ENCODE data around the gene KCTD3. TPM values are rescaled to one million over a fixed set of nuclear protein-coding genes. Genes with fewer than 3 reads are reported as not detected.

KCTD3 gene
- total and polyA plus RNA-seq, 11 donors = 11.1 to 22.5 (median 15.4) TPM

DNA sequence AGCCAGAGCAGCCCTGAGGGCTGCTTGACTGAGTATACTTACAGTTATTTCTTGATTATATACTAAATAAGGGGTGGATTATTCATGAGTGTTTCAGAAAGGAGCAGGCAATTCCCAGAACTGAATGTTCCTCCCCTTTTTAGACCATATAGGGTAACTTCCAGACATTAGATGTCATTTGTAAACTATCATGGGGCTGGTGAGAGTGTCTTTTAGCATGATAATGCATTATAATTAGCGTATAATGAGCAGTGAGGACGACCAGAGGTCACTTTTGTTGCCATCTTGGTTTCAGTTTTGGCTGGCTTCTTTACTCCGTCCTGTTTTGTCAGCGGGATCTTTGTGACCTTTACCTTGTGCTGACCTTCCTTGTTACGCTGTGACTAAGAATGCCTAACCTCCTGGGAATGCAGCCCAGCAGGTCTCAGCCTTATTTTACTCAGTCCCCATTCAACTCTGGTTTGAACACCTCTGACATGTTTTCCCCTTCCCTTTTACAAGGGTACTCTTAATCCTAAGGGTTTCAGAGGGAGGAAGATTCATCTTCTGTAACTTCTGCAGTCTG is 16.2 kb downstream of the KCTD3 start:
- TF ChIP-seq CTCF (IDR thresholded peaks at IDR 0.05) = no peak
- TF ChIP-seq POLR2A (IDR thresholded peaks at IDR 0.05) = no peak
- Histone ChIP-seq H3K4me3 (no peak overlapping the region), H3K27ac (peak overlapping the region; percentile 4 to 73 (median 59)), H3K27me3 (no peaks in the 10 kb centered on the region), H3K4me1 (peaks cover 0 to 12% (median 0%) of the 10 kb centered on the region in 12 donors), H3K9me3 (no peaks in the 10 kb centered on the region), H3K36me3 (peaks cover 0 to 81% (median 42%) of the 10 kb centered on the region in 9 donors)
- DNase-seq (no peak), ATAC-seq (peak in 3 of 4 donors; percentile 59 to 88 (median 72))
- intact Hi-C loops (cut with DNase I) = no loop called here
- WGBS, 4 donors = 44 to 58% (median 46%) methylated on average over 5 of the region's 5 CpGs

GRCh38 chr1:215584389-215584788 is 17.3 kb downstream of the KCTD3 start:
- Histone ChIP-seq H3K36me3 (peaks cover 0 to 81% (median 39%) of the 10 kb centered on the region in 9 donors), H3K27me3 (no peaks in the 10 kb centered on the region), H3K4me1 (peaks cover 0 to 12% (median 0%) of the 10 kb centered on the region in 12 donors), H3K4me3 (no peak overlapping the region), H3K27ac (peak overlapping the region in 2 of 12 donors; percentile 59 to 72), H3K9me3 (no peaks in the 10 kb centered on the region)
- no peak for DNase-seq
- ATAC-seq = no peak
- no peak for TF ChIP-seq CTCF (IDR thresholded peaks at IDR 0.05)
- no peak for TF ChIP-seq POLR2A (IDR thresholded peaks at IDR 0.05)
- WGBS, 4 donors = 79 to 95% (median 89%) methylated on average over 1 of the region's 1 CpG
- intact Hi-C loops (cut with DNase I) = no loop called here

DNA sequence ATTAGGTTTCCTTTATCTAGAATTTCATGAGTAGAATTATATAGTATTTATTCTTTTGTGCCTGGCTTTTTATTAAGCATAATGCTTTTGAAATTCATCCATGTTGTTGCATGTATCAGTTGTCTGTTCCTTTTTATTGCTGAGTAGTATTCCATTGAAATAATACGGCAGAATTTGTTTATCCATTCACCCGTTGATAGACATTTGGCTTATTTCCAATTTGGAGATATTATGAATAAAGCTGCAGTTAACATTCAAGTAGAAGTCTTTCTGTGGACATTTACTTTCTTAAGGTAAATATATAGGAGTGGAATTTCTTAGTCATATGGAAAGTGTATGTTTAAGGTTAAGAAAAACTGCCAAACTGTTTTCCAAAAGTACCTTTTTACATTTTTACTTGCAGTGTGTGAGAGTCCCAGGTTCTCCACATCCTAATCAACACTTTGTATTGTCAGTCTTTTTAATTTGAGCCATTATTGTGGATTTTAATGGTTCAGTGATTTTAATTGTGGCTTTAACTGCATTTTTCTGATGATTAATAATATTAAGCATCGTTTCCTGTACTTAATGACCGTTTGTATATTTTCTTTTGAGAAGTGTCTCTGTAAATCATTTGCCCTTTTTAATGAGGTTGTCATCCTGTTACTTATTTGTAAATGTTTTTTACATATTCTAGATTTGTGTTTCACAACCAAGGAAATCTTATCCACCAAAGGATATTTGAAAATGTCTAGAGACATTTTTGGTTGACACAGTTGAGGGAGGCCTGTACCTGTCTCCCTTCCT is 22.7 kb downstream of the KCTD3 start:
- intact Hi-C loops (cut with DNase I) = no loop called here
- DNase-seq (no peak), ATAC-seq (no peak)
- peaks cover 0 to 19% (median 0%) of the 10 kb centered on the region in 12 donors for H3K4me1 ChIP-seq
- peaks cover 0 to 60% (median 26%) of the 10 kb centered on the region in 9 donors for H3K36me3 ChIP-seq
- H3K27me3 ChIP-seq = no peaks in the 10 kb centered on the region
- WGBS, 4 donors = 79 to 82% (median 82%) methylated on average over 4 of the region's 4 CpGs
- peaks cover 0 to 5% (median 0%) of the 10 kb centered on the region in 12 donors for H3K9me3 ChIP-seq
- TF ChIP-seq CTCF (IDR thresholded peaks at IDR 0.05) (no peak), POLR2A (IDR thresholded peaks at IDR 0.05) (no peak)
- no peak overlapping the region for H3K27ac ChIP-seq
- no peak overlapping the region for H3K4me3 ChIP-seq

DNA sequence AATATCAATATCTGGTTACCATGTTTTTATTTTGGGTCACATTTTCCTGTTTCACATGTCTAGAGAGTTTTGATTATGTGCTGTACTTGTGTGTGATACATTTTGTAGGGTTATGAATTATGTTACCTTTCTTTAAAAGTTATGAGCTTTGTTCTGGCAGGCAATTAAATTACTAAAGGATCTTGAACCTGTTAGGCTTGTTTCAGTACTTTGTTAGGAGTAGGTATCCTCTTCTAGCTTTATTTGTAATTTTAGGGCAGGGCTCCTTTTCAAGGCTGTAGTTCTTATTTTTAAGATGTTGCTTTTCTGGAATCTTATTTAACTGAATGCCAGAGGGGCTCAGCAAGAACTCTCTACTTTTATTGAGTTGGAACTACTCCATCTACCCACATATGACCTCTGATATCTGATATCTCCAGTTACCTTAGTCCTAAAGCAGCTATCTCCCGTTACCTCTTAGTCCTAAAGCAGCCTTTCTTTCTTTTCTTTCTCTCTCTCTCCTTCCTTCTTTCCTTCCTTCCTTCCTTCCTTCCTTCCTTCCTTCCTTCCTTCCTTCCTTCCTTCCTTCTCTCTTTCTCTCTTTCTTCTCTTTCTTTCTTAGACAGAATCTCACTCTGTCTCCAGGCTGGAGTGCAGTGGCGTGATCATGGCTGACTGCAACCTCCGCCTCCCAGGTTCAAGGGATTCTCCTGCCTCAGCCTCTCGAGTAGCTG is 23.8 kb downstream of the KCTD3 start:
- H3K36me3 ChIP-seq = peaks cover 0 to 65% (median 26%) of the 10 kb centered on the region in 9 donors

More for the DNA sequence above, 23.8 kb downstream of the KCTD3 start:
- no peak overlapping the region for H3K27ac ChIP-seq
- TF ChIP-seq CTCF (IDR thresholded peaks at IDR 0.05) (no peak), POLR2A (IDR thresholded peaks at IDR 0.05) (no peak)
- no peak overlapping the region for H3K4me3 ChIP-seq
- no peaks in the 10 kb centered on the region for H3K27me3 ChIP-seq
- 94 to 98% (median 95%) methylated on average over 4 of the region's 4 CpGs for WGBS, 4 donors
- DNase-seq (no peak), ATAC-seq (no peak)
- peaks cover 0 to 22% (median 0%) of the 10 kb centered on the region in 12 donors for H3K4me1 ChIP-seq
- peaks cover 0 to 5% (median 0%) of the 10 kb centered on the region in 12 donors for H3K9me3 ChIP-seq
- intact Hi-C loops (cut with DNase I) = no loop called here

All from heart left ventricle (tissue), 16 donors.